ENCODE data around the gene MRPL17. TPM values are rescaled to one million over a fixed set of nuclear protein-coding genes. Genes with fewer than 3 reads are reported as not detected.

MRPL17 gene
- total RNA-seq, 2 experiments from 2014 or later: 44.0 to 46.8 TPM

DNA sequence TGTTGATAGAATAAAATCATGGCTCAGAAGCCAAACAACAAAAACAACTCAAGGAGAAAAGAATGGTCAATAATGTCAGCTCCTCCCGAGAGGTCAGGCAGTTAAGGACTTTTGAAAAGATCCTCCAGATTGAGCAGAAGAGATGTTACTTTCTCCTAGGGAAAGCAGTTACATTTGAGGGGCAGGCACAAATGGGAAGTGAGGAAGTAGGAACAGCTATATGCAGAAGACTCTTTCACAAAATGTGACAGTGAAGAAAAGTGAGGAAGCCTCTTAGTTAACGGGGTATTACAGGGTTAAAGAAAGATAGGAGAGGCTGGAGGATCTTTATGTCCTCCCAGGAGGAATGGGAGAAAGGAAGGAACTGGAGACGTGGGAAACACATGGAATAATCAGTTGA lies 31.0 kb downstream of the MRPL17 start:
- ChIA-PET CTCF (ENCODE audit: unreplicated experiment) (no interaction called here), POLR2A (interaction anchor here (0.6 to 1.0 kb wide), 3 partner anchors 25 to 40 kb away, joined by 3 to 4 read pairs (median 3); partner anchors contain the start of genes MRPL17 and TAF10)
- H3K4me3 ChIP-seq (ENCODE audit: low read depth, low read length, poor library complexity, severe bottlenecking): no peak overlapping the region
- no peaks in the 10 kb centered on the region for H4K20me1 ChIP-seq (ENCODE audit: insufficient read depth, low read length)
- no peaks in the 10 kb centered on the region for H3K36me3 ChIP-seq (ENCODE audit: insufficient read depth, low read length)
- no peaks in the 10 kb centered on the region for H3K9me2 ChIP-seq (ENCODE audit: insufficient read depth, low read length)
- no TSS peak for BruUV-seq (replicated peaks)
- H3K4me1 ChIP-seq (ENCODE audit: insufficient read depth, low read length, poor library complexity, severe bottlenecking): peaks cover 5% of the 10 kb centered on the region
- TF ChIP-seq EZH2phosphoT487 (IDR thresholded peaks at IDR 0.05; ENCODE audit: borderline replicate concordance, low read depth, low read length): no peak
- TF ChIP-seq, protein P1, sequence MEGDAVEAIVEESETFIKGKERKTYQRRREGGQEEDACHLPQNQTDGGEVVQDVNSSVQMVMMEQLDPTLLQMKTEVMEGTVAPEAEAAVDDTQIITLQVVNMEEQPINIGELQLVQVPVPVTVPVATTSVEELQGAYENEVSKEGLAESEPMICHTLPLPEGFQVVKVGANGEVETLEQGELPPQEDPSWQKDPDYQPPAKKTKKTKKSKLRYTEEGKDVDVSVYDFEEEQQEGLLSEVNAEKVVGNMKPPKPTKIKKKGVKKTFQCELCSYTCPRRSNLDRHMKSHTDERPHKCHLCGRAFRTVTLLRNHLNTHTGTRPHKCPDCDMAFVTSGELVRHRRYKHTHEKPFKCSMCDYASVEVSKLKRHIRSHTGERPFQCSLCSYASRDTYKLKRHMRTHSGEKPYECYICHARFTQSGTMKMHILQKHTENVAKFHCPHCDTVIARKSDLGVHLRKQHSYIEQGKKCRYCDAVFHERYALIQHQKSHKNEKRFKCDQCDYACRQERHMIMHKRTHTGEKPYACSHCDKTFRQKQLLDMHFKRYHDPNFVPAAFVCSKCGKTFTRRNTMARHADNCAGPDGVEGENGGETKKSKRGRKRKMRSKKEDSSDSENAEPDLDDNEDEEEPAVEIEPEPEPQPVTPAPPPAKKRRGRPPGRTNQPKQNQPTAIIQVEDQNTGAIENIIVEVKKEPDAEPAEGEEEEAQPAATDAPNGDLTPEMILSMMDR (conservative IDR thresholded peaks at IDR 0.05; ENCODE audit: low read length): no peak
- H3K79me2 ChIP-seq (ENCODE audit: insufficient read depth, low read depth, low read length): no peaks in the 10 kb centered on the region
- H3K27ac ChIP-seq (ENCODE audit: low read depth, low read length, poor library complexity, severe bottlenecking): no peak overlapping the region
- no peak overlapping the region for H2AFZ ChIP-seq (ENCODE audit: low read length)
- intact Hi-C loops (cut with micrococcal nuclease; ENCODE audit: unreplicated experiment): no loop called here
- no peak for DNase-seq (ENCODE audit: low spot score)
- no peak overlapping the region for H3K4me2 ChIP-seq (ENCODE audit: low read length)
- no peaks in the 10 kb centered on the region for H3K9me3 ChIP-seq (ENCODE audit: low read length)

DNA sequence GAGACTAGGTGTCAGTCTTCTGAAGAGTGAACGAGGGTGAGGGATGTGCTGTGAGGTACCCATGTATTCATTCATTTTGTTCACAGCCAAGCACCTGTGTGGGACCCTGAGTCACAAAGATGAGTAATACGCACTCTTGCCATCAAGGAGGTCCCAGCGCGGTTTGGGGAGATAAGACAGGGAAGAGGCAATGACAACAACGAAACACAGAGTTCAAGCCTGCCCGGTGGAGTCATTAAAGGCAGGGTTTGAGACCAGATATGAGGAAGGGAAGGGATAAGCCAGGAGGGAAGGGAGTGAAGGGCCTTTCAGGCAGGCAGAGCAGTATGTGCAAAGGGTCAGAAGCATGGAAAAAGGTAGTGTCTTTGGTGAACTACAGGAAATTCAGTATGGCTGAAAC lies 32.2 kb downstream of the MRPL17 start:
- Histone ChIP-seq H2AFZ (ENCODE audit: low read length) (no peak overlapping the region), H3K4me3 (ENCODE audit: low read depth, low read length, poor library complexity, severe bottlenecking) (no peak overlapping the region), H3K9me3 (ENCODE audit: low read length) (no peaks in the 10 kb centered on the region), H3K9me2 (ENCODE audit: insufficient read depth, low read length) (no peaks in the 10 kb centered on the region), H3K36me3 (ENCODE audit: insufficient read depth, low read length) (no peaks in the 10 kb centered on the region), H3K4me1 (ENCODE audit: insufficient read depth, low read length, poor library complexity, severe bottlenecking) (peaks cover 17% of the 10 kb centered on the region), H3K4me2 (ENCODE audit: low read length) (no peak overlapping the region), H3K79me2 (ENCODE audit: insufficient read depth, low read depth, low read length) (no peaks in the 10 kb centered on the region), H4K20me1 (ENCODE audit: insufficient read depth, low read length) (no peaks in the 10 kb centered on the region), H3K27ac (ENCODE audit: low read depth, low read length, poor library complexity, severe bottlenecking) (no peak overlapping the region)
- DNase-seq (ENCODE audit: low spot score): no peak
- ChIA-PET CTCF (ENCODE audit: unreplicated experiment) (no interaction called here), POLR2A (no interaction called here)
- BruUV-seq (replicated peaks): no TSS peak
- no peak for TF ChIP-seq EZH2phosphoT487 (IDR thresholded peaks at IDR 0.05; ENCODE audit: borderline replicate concordance, low read depth, low read length)
- TF ChIP-seq, protein P1 (conservative IDR thresholded peaks at IDR 0.05; ENCODE audit: low read length): no peak
- intact Hi-C loops (cut with micrococcal nuclease; ENCODE audit: unreplicated experiment): no loop called here

DNA sequence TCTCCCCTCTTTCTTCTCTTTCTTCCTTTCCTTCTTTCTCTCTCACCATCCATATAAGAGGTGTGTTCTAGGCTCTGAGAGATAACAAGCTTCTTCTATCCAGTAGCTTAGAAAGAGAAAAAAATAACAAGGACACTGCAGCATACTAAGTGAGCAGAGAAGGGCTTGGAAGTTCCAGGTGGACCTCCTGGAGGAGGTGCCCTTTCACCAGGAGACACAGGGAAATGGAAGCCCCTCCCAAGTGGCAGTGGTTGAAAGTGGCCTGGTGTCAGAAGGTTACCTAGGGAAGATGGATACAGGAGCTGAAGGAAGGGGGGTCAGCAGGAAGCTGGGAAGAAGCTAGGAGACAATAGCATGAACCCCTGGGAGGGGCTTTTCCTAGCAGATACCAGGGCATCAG lies 33.0 kb downstream of the MRPL17 start:
- POLR2A ChIA-PET: interaction anchor here (0.6 to 1.8 kb wide), 7 partner anchors 10 to 168 kb away, joined by 3 to 4 read pairs (median 3); partner anchors contain the start of gene TIMM10B
- Histone ChIP-seq H4K20me1 (ENCODE audit: insufficient read depth, low read length) (no peaks in the 10 kb centered on the region), H3K79me2 (ENCODE audit: insufficient read depth, low read depth, low read length) (no peaks in the 10 kb centered on the region), H3K9me3 (ENCODE audit: low read length) (no peaks in the 10 kb centered on the region), H3K36me3 (ENCODE audit: insufficient read depth, low read length) (no peaks in the 10 kb centered on the region), H2AFZ (ENCODE audit: low read length) (no peak overlapping the region), H3K27ac (ENCODE audit: low read depth, low read length, poor library complexity, severe bottlenecking) (no peak overlapping the region), H3K4me1 (ENCODE audit: insufficient read depth, low read length, poor library complexity, severe bottlenecking) (peaks cover 25% of the 10 kb centered on the region), H3K4me2 (ENCODE audit: low read length) (no peak overlapping the region), H3K4me3 (ENCODE audit: low read depth, low read length, poor library complexity, severe bottlenecking) (no peak overlapping the region), H3K9me2 (ENCODE audit: insufficient read depth, low read length) (no peaks in the 10 kb centered on the region)
- TF ChIP-seq, protein P1 (conservative IDR thresholded peaks at IDR 0.05; ENCODE audit: low read length): no peak
- TF ChIP-seq EZH2phosphoT487 (IDR thresholded peaks at IDR 0.05; ENCODE audit: borderline replicate concordance, low read depth, low read length): no peak
- CTCF ChIA-PET (ENCODE audit: unreplicated experiment): interaction anchor here (0.8 kb wide), 1 partner anchor 26 kb away, joined by 3 read pairs; no protein-coding TSS in a partner anchor
- DNase-seq (ENCODE audit: low spot score): no peak
- BruUV-seq (replicated peaks): no TSS peak
- intact Hi-C loops (cut with micrococcal nuclease; ENCODE audit: unreplicated experiment): no loop called here
